K562 (cell line): ENCODE data around the gene TBX6. TPM values are rescaled to one million over a fixed set of nuclear protein-coding genes. Genes with fewer than 3 reads are reported as not detected.

Experiments used
- GTF3C2 ChIP-seq: IDR thresholded peaks from 3 replicates; pipeline ENCODE4 v1.6.1; 2011; ENCODE audit warnings: borderline replicate concordance, mild to moderate bottlenecking, moderate library complexity; ENCODE audit not compliant: insufficient read length; ENCODE audit errors: extremely low read depth
- NR4A1 ChIP-seq, 2 experiments: fragments of 250-450 bp in 1 of 2; fragments of 450-650 bp in 1 of 2; sonication (Bioruptor Pico) in 1 of 2; IDR thresholded peaks; 2 replicates each; pipeline versions ENCODE4 v1.4.0 to v1.6.1; 2016 to 2020; ENCODE audit warnings: mild to moderate bottlenecking in 2 of 2, missing compliant biosample characterization in 1 of 2, missing genetic modification characterization in 1 of 2, moderate library complexity in 1 of 2
- PATZ1 ChIP-seq: fragments of 250-450 bp; sonication (Bioruptor Pico); IDR thresholded peaks from 2 replicates; pipeline ENCODE4 v1.5.0; 2020; ENCODE audit warnings: mild to moderate bottlenecking, borderline replicate concordance
- RBFOX2 ChIP-seq: fragments of 200-400 bp; formaldehyde crosslinking; IDR thresholded peaks from 2 replicates; pipeline ENCODE4 v1.6.1; 2017; ENCODE audit warnings: low read depth, mild to moderate bottlenecking, low read length, moderate library complexity
- SFPQ ChIP-seq: fragments of 200-400 bp; formaldehyde crosslinking; IDR thresholded peaks from 2 replicates; pipeline ENCODE4 v1.6.1; 2017; ENCODE audit warnings: mild to moderate bottlenecking, low read depth, low read length, moderate library complexity
- SIN3A ChIP-seq, 2 experiments: fragments of 150-350 bp in 1 of 2; IDR thresholded peaks; 2 replicates each; pipeline ENCODE4 v1.6.1; 2011 to 2016; ENCODE audit warnings: borderline replicate concordance in 2 of 2, low read depth in 2 of 2, low read length in 2 of 2, mild to moderate bottlenecking in 2 of 2, moderate library complexity in 2 of 2; ENCODE audit not compliant: control insufficient read depth in 1 of 2
- SRSF1 ChIP-seq: fragments of 200-400 bp; formaldehyde crosslinking; IDR thresholded peaks from 2 replicates; pipeline ENCODE4 v1.6.1; 2017; ENCODE audit warnings: mild to moderate bottlenecking, low read depth, low read length, moderate library complexity
- TEAD2 ChIP-seq: fragments of 450-650 bp; IDR thresholded peaks from 2 replicates; pipeline ENCODE4 v1.6.1; 2016; ENCODE audit warnings: missing genetic modification characterization, control low read depth, missing compliant biosample characterization
- UBTF ChIP-seq, 2 experiments: IDR thresholded peaks; 2 replicates each; pipeline ENCODE4 v1.6.1; 2012; ENCODE audit warnings: improper control_type of control experiment in 2 of 2, low read depth in 2 of 2, low read length in 2 of 2, borderline replicate concordance in 1 of 2
- ZFP30 ChIP-seq: fragments of 250-450 bp; sonication (Bioruptor Pico); IDR thresholded peaks from 2 replicates; pipeline ENCODE4 v1.8.0; 2022; ENCODE audit warnings: moderate library complexity, mild to moderate bottlenecking, inconsistent platforms, borderline replicate concordance
- ZNF445 ChIP-seq: fragments of 250-450 bp; sonication (Bioruptor Pico); IDR thresholded peaks from 2 replicates; pipeline ENCODE4 v1.4.0; 2020; ENCODE audit warnings: low read depth, mild to moderate bottlenecking, moderate library complexity
- ZNF695 ChIP-seq: fragments of 450-650 bp; formaldehyde crosslinking; IDR thresholded peaks from 2 replicates; pipeline ENCODE4 v1.4.0; 2020; ENCODE audit warnings: mild to moderate bottlenecking, moderate library complexity
- ZNF740 ChIP-seq, 3 experiments: fragments of 200-800 bp in 1 of 3; sonication (Bioruptor generic) in 1 of 3; sonication (generic) in 1 of 3; formaldehyde crosslinking in 1 of 3; IDR thresholded peaks; 2 replicates each; pipeline versions ENCODE4 v1.6.1 to v1.8.0; 2016 to 2022; ENCODE audit warnings: mild to moderate bottlenecking in 2 of 3, missing compliant biosample characterization in 2 of 3, missing genetic modification characterization in 2 of 3, missing genetic modification reagents in 1 of 3
- polyA plus RNA-seq, 8 experiments: library from polyadenylated mRNA; depleted of rRNA in 4 of 8; stranded (reverse) in 5 of 8; unstranded in 3 of 8; fragments of >200 nt; fragmentation: Nextera tagmentation in 2 of 8; fragmentation: Illumina TruSeq in 1 of 8; extraction: Ambion mirVana in 2 of 8; extraction: Trizol in 1 of 8; gene quantifications; 2 replicates each; pipeline versions ENCODE4 v1.2.1 to v1.2.3, GENCODE V29; 2011 to 2014; ENCODE audit warnings: inconsistent platforms in 1 of 8, missing spikeins in 1 of 8
- total RNA-seq, 7 experiments: library from RNA; depleted of rRNA in 6 of 7; stranded (reverse); fragments of >200 nt in 6 of 7; fragmentation: Illumina TruSeq in 2 of 7; extraction: Trizol in 2 of 7; gene quantifications; 2 replicates each; pipeline versions ENCODE4 v1.2.1 to v1.2.3, GENCODE V29; 2011 to 2021; ENCODE audit warnings: low replicate concordance in 1 of 7

TBX6 gene
- total and polyA plus RNA-seq, 9 of the 15 experiments (the other 6 are each of a cell fraction or from before 2014, with no cell fraction given) = 0.07 to 0.58 (median 0.11) TPM; not detected in 2

GRCh38 chr16:30066761-30067583 is 24.8 kb downstream of the TBX6 start (continued):
- no peak for TF ChIP-seq UBTF (IDR thresholded peaks at IDR 0.05; ENCODE audit: borderline replicate concordance in 1 of 2, low read depth in 2 of 2, low read length in 2 of 2)
- no peak for TF ChIP-seq ZNF695 (CRISPR knock-in tag)
- peak in 1 of 2 experiments; percentile 44; a peak in 2 of 4 replicates for TF ChIP-seq SIN3A (IDR thresholded peaks at IDR 0.05; ENCODE audit: borderline replicate concordance in 2 of 2, control insufficient read depth in 1 of 2, low read depth in 2 of 2, low read length in 2 of 2)
- no peak for TF ChIP-seq ZNF445 (CRISPR knock-in tag)
- TF ChIP-seq PATZ1 (CRISPR knock-in tag) = no peak
- no peak for TF ChIP-seq TEAD2
- no peak for TF ChIP-seq NR4A1 (CRISPR knock-in tag; IDR thresholded peaks at IDR 0.05)
- TF ChIP-seq NR4A1 (tag; IDR thresholded peaks at IDR 0.05) = no peak
- TF ChIP-seq ZNF740 (CRISPR knock-in tag; IDR thresholded peaks at IDR 0.05) = no peak
- TF ChIP-seq ZNF740 (tag; IDR thresholded peaks at IDR 0.05) = no peak
- TF ChIP-seq ZFP30 (CRISPR knock-in tag) = no peak
- TF ChIP-seq RBFOX2 = peak; percentile 68
- TF ChIP-seq SFPQ = no peak
- no peak for TF ChIP-seq SRSF1
- no peak for TF ChIP-seq GTF3C2
